ENCODE data around the gene KCNK4.

- no peak for TF ChIP-seq EZH2 (IDR thresholded peaks at IDR 0.05)
- TF ChIP-seq CTCF (IDR thresholded peaks at IDR 0.05): peak; percentile 42
- TF ChIP-seq EZH2phosphoT487 (IDR thresholded peaks at IDR 0.05): no peak
Observed at GRCh38 chr11:64317961-64318765, 27.1 kb downstream of the KCNK4 start, which contains the start of gene PRDX5.

Data from neural progenitor cell (in vitro differentiated cells).